HCT116 (cell line): ENCODE measurements around the gene FNDC1. TPM values are rescaled to one million over a fixed set of nuclear protein-coding genes. Genes with fewer than 3 reads are reported as not detected.

Experiments used
- ATAC-seq: fragments of 200-7000 bp; cut with Tn5 transposase; 2 replicates; pipeline ENCODE4 v1.9.1; 2020; ENCODE audit warnings: mild to moderate bottlenecking, moderate library complexity
- BruUV-seq: library from RNA; stranded (reverse); fragments of 400-500 nt; replicated peaks from 2 replicates; lab custom pipeline; 2021; lab: Mats Ljungman, UMichigan
- CTCF ChIA-PET: fragments of 300-600 bp; sonication (Branson Sonifier 250); formaldehyde crosslinking; loops from one replicate; lab custom pipeline; 2021; ENCODE audit warnings: antibody characterized with exemption; lab: Charles Lee
- POLR2A ChIA-PET: fragments of 300-600, 350-600 bp; sonication (Branson Sonifier 250); formaldehyde crosslinking; loops from one replicate; lab custom pipeline; 2021; ENCODE audit warnings: antibody characterized with exemption; lab: Charles Lee
- RAD21 ChIA-PET, 2 experiments: fragments of 300-600 bp; sonication (Branson Sonifier 250); formaldehyde crosslinking; loops; one replicate each; lab custom pipeline; 2023; ENCODE audit warnings: low total read pairs in 2 of 2; ENCODE audit not compliant: uncharacterized antibody in 2 of 2, unreplicated experiment in 2 of 2, low non-redundant PET in 1 of 2; lab: Charles Lee
- DNase-seq: peaks from one replicate; pipeline ENCODE4 v3.0.0-alpha.2; 2010; ENCODE audit warnings: low read depth, low spot score
- H2AFZ ChIP-seq: fragments of 200-600 bp; shearing (Covaris generic), sonication (generic); 2 replicates; pipeline ENCODE4 v1.6.1; 2017; ENCODE audit warnings: low read depth, mixed run types, mixed read lengths, antibody characterized with exemption, low read length; ENCODE audit not compliant: poor library complexity, severe bottlenecking
- H3K27ac ChIP-seq: 2 replicates; pipeline ENCODE4 v1.5.1; 2012; ENCODE audit warnings: low read depth, low read length
- H3K27me3 ChIP-seq: fragments of 200-600 bp; sonication (generic); 2 replicates; pipeline ENCODE4 v1.6.1; 2016; ENCODE audit warnings: mixed run types, low read length, mixed read lengths; ENCODE audit not compliant: insufficient read depth
- H3K36me3 ChIP-seq, 2 experiments: fragments of 200-500 bp in 1 of 2; fragments of 200-600 bp in 1 of 2; sonication (Bioruptor generic) in 1 of 2; sonication (generic) in 1 of 2; 2 replicates each; pipeline versions ENCODE4 v1.5.1 to v1.6.1; 2014 to 2016; ENCODE audit warnings: low read length in 2 of 2, inconsistent platforms in 1 of 2, mixed read lengths in 1 of 2, mixed run types in 1 of 2; ENCODE audit not compliant: insufficient read depth in 2 of 2, control insufficient read depth in 1 of 2
- H3K4me1 ChIP-seq, 2 experiments: fragments of 200-600 bp in 1 of 2; sonication (generic) in 1 of 2; 2 replicates each; pipeline versions ENCODE4 v1.5.1 to v1.6.1; 2012 to 2017; ENCODE audit warnings: low read length in 2 of 2, inconsistent platforms in 1 of 2, mild to moderate bottlenecking in 1 of 2, mixed read lengths in 1 of 2, mixed run types in 1 of 2, moderate library complexity in 1 of 2; ENCODE audit not compliant: insufficient read depth in 2 of 2, control insufficient read depth in 1 of 2
- H3K4me2 ChIP-seq: fragments of 200-600 bp; sonication (generic); 2 replicates; pipeline ENCODE4 v1.6.1; 2017; ENCODE audit warnings: mixed run types, low read length, mixed read lengths
- H3K4me3 ChIP-seq, 2 experiments: fragments of 200-600 bp in 1 of 2; sonication (generic) in 1 of 2; replicated peaks in 1 of 2; 2 replicates each; pipeline ENCODE4 v1.5.1; 2011 to 2016; ENCODE audit warnings: low read length in 2 of 2, control low read depth in 1 of 2, low read depth in 1 of 2, mild to moderate bottlenecking in 1 of 2, mixed read lengths in 1 of 2, mixed run types in 1 of 2
- H3K79me2 ChIP-seq: fragments of 200-600 bp; sonication (generic); 2 replicates; pipeline ENCODE4 v1.6.1; 2017; ENCODE audit warnings: mild to moderate bottlenecking, mixed run types, low read length, moderate library complexity, mixed read lengths; ENCODE audit not compliant: insufficient read depth
- H3K9ac ChIP-seq: fragments of 200-600 bp; sonication (generic); 2 replicates; pipeline ENCODE4 v1.6.1; 2016; ENCODE audit warnings: low read length, mixed read lengths
- H3K9me2 ChIP-seq: fragments of 200-600 bp; sonication (generic), shearing (Covaris generic); 2 replicates; pipeline ENCODE4 v1.6.1; 2017; ENCODE audit warnings: mixed run types, mild to moderate bottlenecking, moderate library complexity; ENCODE audit not compliant: insufficient read depth
- H3K9me3 ChIP-seq, 2 experiments: fragments of 200-500 bp in 1 of 2; fragments of 200-600 bp in 1 of 2; sonication (Bioruptor generic) in 1 of 2; sonication (generic) in 1 of 2; 2 replicates each; pipeline ENCODE4 v1.6.1; 2014 to 2017; ENCODE audit warnings: low read length in 2 of 2, mixed read lengths in 2 of 2, inconsistent platforms in 1 of 2, low read depth in 1 of 2, mild to moderate bottlenecking in 1 of 2, mixed run types in 1 of 2, moderate library complexity in 1 of 2; ENCODE audit not compliant: control insufficient read depth in 1 of 2, insufficient read depth in 1 of 2
- H4K20me1 ChIP-seq: fragments of 200-600 bp; sonication (generic), shearing (Covaris generic); 2 replicates; pipeline ENCODE4 v1.6.1; 2017; ENCODE audit warnings: mixed run types, mild to moderate bottlenecking, moderate library complexity; ENCODE audit not compliant: insufficient read depth
- CBX3 ChIP-seq: IDR thresholded peaks from 2 replicates; pipeline ENCODE4 v1.6.1; 2012; ENCODE audit warnings: low read depth
- CEBPB ChIP-seq: IDR thresholded peaks from 2 replicates; pipeline ENCODE4 v1.6.1; 2012; ENCODE audit warnings: low read depth
- CTCF ChIP-seq, 3 experiments: fragments of 200-600 bp in 1 of 3; sonication (generic) in 1 of 3; IDR thresholded peaks in 2 of 3; conservative IDR thresholded peaks in 1 of 3; 2 replicates each; pipeline ENCODE4 v1.5.1; 2012 to 2017; ENCODE audit warnings: low read depth in 2 of 3, low read length in 2 of 3, antibody characterized with exemption in 1 of 3, borderline replicate concordance in 1 of 3, control low read depth in 1 of 3, mild to moderate bottlenecking in 1 of 3, mixed read lengths in 1 of 3, mixed run types in 1 of 3, moderate library complexity in 1 of 3; ENCODE audit not compliant: insufficient read depth in 1 of 3
- EGR1 ChIP-seq: IDR thresholded peaks from 2 replicates; pipeline ENCODE4 v1.6.1; 2012; ENCODE audit warnings: low read depth
- ELF1 ChIP-seq: IDR thresholded peaks from 2 replicates; pipeline ENCODE4 v1.6.1; 2012; ENCODE audit warnings: low read depth, borderline replicate concordance
- EZH2 ChIP-seq: fragments of 200-600 bp; sonication (generic); IDR thresholded peaks from 2 replicates; pipeline ENCODE4 v1.6.1; 2017; ENCODE audit warnings: antibody characterized with exemption, mixed run types
- POLR2A ChIP-seq: IDR thresholded peaks from 2 replicates; pipeline ENCODE4 v1.7.0; 2011; ENCODE audit warnings: borderline replicate concordance; ENCODE audit not compliant: insufficient read depth, insufficient read length; ENCODE audit errors: extremely low read depth
- RAD21 ChIP-seq: IDR thresholded peaks from 2 replicates; pipeline ENCODE4 v1.6.1; 2012; ENCODE audit warnings: low read depth, mild to moderate bottlenecking
- REST ChIP-seq: IDR thresholded peaks from 2 replicates; pipeline ENCODE4 v1.6.1; 2012; ENCODE audit warnings: low read depth
- SRF ChIP-seq: IDR thresholded peaks from 2 replicates; pipeline ENCODE4 v1.6.1; 2012; ENCODE audit warnings: low read depth
- YY1 ChIP-seq: IDR thresholded peaks from 2 replicates; pipeline ENCODE4 v1.6.1; 2011; ENCODE audit warnings: low read length, low read depth, moderate library complexity, mild to moderate bottlenecking; ENCODE audit not compliant: insufficient replicate concordance; ENCODE audit errors: extremely low read depth
- ZBTB33 ChIP-seq: IDR thresholded peaks from 2 replicates; pipeline ENCODE4 v1.6.1; 2011; ENCODE audit warnings: mild to moderate bottlenecking, low read length, moderate library complexity; ENCODE audit not compliant: insufficient replicate concordance; ENCODE audit errors: extremely low read depth
- ZFX ChIP-seq: fragments of 450-650 bp; IDR thresholded peaks from 2 replicates; pipeline ENCODE4 v1.6.1; 2017
- intact Hi-C: fragments of 100-400 bp; cut with micrococcal nuclease; formaldehyde crosslinking; loops from 2 replicates; pipeline ENCODE4 v1.10.0; 2022
- total RNA-seq: library from RNA; stranded (reverse); gene quantifications from one replicate; pipeline ENCODE4 v1.2.1, GENCODE V29; 2021; ENCODE audit not compliant: unreplicated experiment

The FNDC1 gene
- total RNA-seq, 1 experiment from 2014 or later = 0.07 TPM

GRCh38 chr6:159152041-159152440 lies 17.2 kb upstream of the FNDC1 start:
- no peaks in the 10 kb centered on the region for H3K36me3 ChIP-seq
- H3K79me2 ChIP-seq = no peaks in the 10 kb centered on the region
- no peak overlapping the region for H3K27ac ChIP-seq
- H3K9ac ChIP-seq = no peak overlapping the region
- POLR2A ChIA-PET = no interaction called here
- no peak for ATAC-seq
- CTCF ChIA-PET = interaction anchor here (0.7 kb wide), 1 partner anchor 17 kb away, joined by 4 read pairs; no protein-coding TSS in a partner anchor
- intact Hi-C loops = no loop called here
- no peaks in the 10 kb centered on the region for H4K20me1 ChIP-seq
- H3K27me3 ChIP-seq = no peaks in the 10 kb centered on the region
- H3K4me1 ChIP-seq = no peaks in the 10 kb centered on the region
- H3K4me3 ChIP-seq = no peak overlapping the region
- no peak for TF ChIP-seq POLR2A
- TF ChIP-seq YY1 = no peak
- TF ChIP-seq ZFX = no peak
- no peak for TF ChIP-seq CBX3
- no peak for TF ChIP-seq EGR1
- TF ChIP-seq CTCF (IDR thresholded peaks at IDR 0.05 in 2 of 3, conservative IDR thresholded peaks at IDR 0.05 in 1 of 3; ENCODE audit: borderline replicate concordance in 1 of 3, insufficient read depth in 1 of 3, low read depth in 2 of 3, low read length in 2 of 3) = no peak
- TF ChIP-seq EZH2 = no peak
- TF ChIP-seq SRF = no peak
- no peak for TF ChIP-seq RAD21
- TF ChIP-seq ELF1 = no peak
- TF ChIP-seq REST = no peak
- no peak for TF ChIP-seq CEBPB
- no peak for TF ChIP-seq ZBTB33
- TF ChIP-seq, all 23 proteins: peak for 0
- RAD21 ChIA-PET = no interaction called here
- no peak for DNase-seq
- Histone ChIP-seq H3K9me3 (no peaks in the 10 kb centered on the region; a peak in 1 of 4 replicates), H3K9me2 (no peaks in the 10 kb centered on the region; the same call in 1 of the 2 replicates), H3K4me2 (no peak overlapping the region), H2AFZ (peak overlapping the region; percentile 100)
- no TSS peak for BruUV-seq
